Activated T-cell treated with anti-CD3 and anti-CD28 coated beads, Interleukin-2, amount 50 U/mL, for 4 hours (primary cell): ENCODE data around the gene SNCB. TPM values are rescaled to one million over a fixed set of nuclear protein-coding genes. Genes with fewer than 3 reads are reported as not detected.
"Not testable (repeated sequence)": the region's sequence is repeated elsewhere in the genome, so short reads cannot be mapped to it uniquely, and the experiment has no call there.

Experiments used
- ATAC-seq, 2 donors: fragments of 200-7000 bp; cut with Tn5 transposase; one replicate each; pipeline ENCODE4 v1.10.0; 2021
- DNase-seq: peaks from one replicate; pipeline ENCODE4 v3.0.0-alpha.2; 2020
- H3K27me3 Mint-ChIP-seq: one replicate; pipeline ENCODE4 v1.8.0; 2021; ENCODE audit warnings: low read depth, mixed read lengths
- H3K36me3 Mint-ChIP-seq: one replicate; pipeline ENCODE4 v1.8.0; 2022; ENCODE audit warnings: mixed read lengths; ENCODE audit not compliant: insufficient read depth
- H3K4me1 Mint-ChIP-seq: one replicate; pipeline ENCODE4 v1.8.0; 2021; ENCODE audit warnings: low read depth, mixed read lengths
- H3K4me3 Mint-ChIP-seq: one replicate; pipeline ENCODE4 v1.8.0; 2021; ENCODE audit warnings: mild to moderate bottlenecking, moderate library complexity, mixed read lengths
- H3K9me3 Mint-ChIP-seq: one replicate; pipeline ENCODE4 v1.8.0; 2021; ENCODE audit warnings: mixed read lengths
- total RNA-seq, 3 donors: library from RNA; stranded (reverse); gene quantifications; one replicate each; pipeline ENCODE4 v1.2.1, GENCODE V29; 2021

The SNCB gene
- total RNA-seq, 3 donors from 2014 or later: not detected

- H3K4me1 Mint-ChIP-seq: peaks cover 4% of the 10 kb centered on the region
- peaks cover 2% of the 10 kb centered on the region for H3K27me3 Mint-ChIP-seq
- H3K9me3 Mint-ChIP-seq: no peaks in the 10 kb centered on the region
- H3K36me3 Mint-ChIP-seq: no peaks in the 10 kb centered on the region
- DNase-seq: no peak
- no peak for ATAC-seq
- peak overlapping the region; percentile 53 for H3K4me3 Mint-ChIP-seq
Observed at GRCh38 chr5:176597417-176598389, 32.6 kb downstream of the SNCB start.

GRCh38 chr5:176596689-176597416 is 33.5 kb downstream of the SNCB start:
- Mint-ChIP-seq H3K4me3 (peak overlapping the region; percentile 71), H3K27me3 (peaks cover 2% of the 10 kb centered on the region), H3K4me1 (peaks cover 4% of the 10 kb centered on the region), H3K36me3 (no peaks in the 10 kb centered on the region), H3K9me3 (no peaks in the 10 kb centered on the region)
- ATAC-seq: peak; percentile 90 to 91
- peak; percentile 69 for DNase-seq

DNA sequence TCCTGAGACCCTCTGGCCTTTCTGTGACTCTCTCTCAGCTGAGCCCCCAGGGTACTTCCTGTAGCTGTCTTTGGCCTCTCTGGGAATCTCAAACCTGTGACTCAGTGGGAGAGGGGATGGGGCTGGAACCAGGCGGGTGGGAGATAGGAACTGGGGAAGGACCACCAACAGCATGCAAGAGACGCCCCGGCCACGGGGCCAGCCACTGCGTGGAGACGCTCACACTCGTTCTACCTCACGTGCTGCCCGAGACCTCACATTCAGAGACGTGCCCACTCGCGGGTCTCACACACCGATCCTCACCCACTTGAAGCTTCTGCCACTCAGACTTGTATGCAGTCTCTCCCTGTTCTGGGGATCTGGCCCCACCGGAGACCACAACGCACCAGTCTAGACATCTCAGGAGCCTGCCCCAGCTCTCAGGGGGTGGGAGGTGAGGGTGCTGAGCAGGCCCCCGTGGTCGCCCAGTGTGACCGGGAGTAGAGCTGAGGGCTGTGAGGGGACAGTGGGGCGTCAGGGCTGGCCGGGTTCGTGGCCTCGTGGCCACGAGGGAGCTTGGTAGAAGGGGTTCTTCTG is 34.2 kb downstream of the SNCB start:
- ATAC-seq: no peak
- H3K9me3 Mint-ChIP-seq: no peaks in the 10 kb centered on the region
- no peaks in the 10 kb centered on the region for H3K36me3 Mint-ChIP-seq
- peaks cover 4% of the 10 kb centered on the region for H3K4me1 Mint-ChIP-seq
- peak overlapping the region; percentile 71 for H3K4me3 Mint-ChIP-seq
- H3K27me3 Mint-ChIP-seq: peaks cover 2% of the 10 kb centered on the region
- no peak for DNase-seq

- no peaks in the 10 kb centered on the region for H3K9me3 Mint-ChIP-seq
- peaks cover 4% of the 10 kb centered on the region for H3K4me1 Mint-ChIP-seq
- peaks cover 2% of the 10 kb centered on the region for H3K27me3 Mint-ChIP-seq
- ATAC-seq: no peak
- H3K4me3 Mint-ChIP-seq: no peak overlapping the region
- DNase-seq: no peak
- no peaks in the 10 kb centered on the region for H3K36me3 Mint-ChIP-seq
Observed at GRCh38 chr5:176595386-176595943, 34.9 kb downstream of the SNCB start.

DNA sequence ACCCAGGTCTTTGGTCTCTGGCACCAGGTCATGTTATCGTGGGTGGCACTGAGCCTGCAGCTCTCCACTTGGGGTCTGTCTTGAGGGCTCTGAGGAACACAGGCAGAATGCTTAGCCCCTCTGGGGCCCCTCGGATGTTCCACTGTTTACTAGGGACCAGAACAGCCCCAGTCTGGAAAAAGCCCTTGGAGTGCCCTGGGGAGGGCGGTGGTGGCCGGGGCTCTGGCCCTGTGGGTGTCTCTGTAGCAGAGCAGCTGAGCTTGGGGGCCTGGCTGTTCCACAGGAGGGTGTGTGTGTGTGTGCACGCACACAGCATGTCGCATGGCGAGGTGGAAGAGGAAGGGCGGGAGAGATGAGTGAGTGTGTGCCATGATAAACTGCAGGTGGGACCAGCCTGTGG is 35.8 kb downstream of the SNCB start:
- Mint-ChIP-seq H3K27me3 (peaks cover 2% of the 10 kb centered on the region), H3K4me1 (peaks cover 4% of the 10 kb centered on the region), H3K9me3 (no peaks in the 10 kb centered on the region), H3K4me3 (no peak overlapping the region), H3K36me3 (no peaks in the 10 kb centered on the region)
- DNase-seq (no peak), ATAC-seq (no peak)

- Mint-ChIP-seq H3K9me3 (no peaks in the 10 kb centered on the region), H3K27me3 (peaks cover 2% of the 10 kb centered on the region), H3K4me1 (peaks cover 4% of the 10 kb centered on the region), H3K4me3 (no peak overlapping the region), H3K36me3 (no peaks in the 10 kb centered on the region)
- DNase-seq: no peak
- ATAC-seq: no peak
Observed at GRCh38 chr5:176593273-176593869, 37.0 kb downstream of the SNCB start.

DNA sequence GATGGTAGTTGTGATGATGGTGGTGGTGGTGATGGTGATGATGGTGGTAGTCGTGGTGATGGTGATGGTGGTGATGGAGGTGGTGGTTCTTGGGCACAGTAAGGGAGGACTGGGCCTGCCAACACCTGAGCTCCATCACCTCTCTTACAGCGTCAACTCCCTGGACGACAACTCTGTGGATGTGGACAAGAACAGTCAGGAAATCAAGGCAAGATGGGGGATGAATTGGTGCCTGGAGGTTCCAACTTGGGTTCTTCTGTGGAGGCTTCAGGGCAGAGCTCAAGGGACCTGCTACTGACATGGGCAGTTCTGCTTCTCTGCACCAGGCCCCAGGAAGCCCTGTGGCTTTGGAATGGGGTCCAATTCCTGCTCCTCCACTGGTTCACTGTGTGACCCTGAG is 37.8 kb downstream of the SNCB start:
- ATAC-seq (no peak), DNase-seq (no peak)
- peaks cover 4% of the 10 kb centered on the region for H3K4me1 Mint-ChIP-seq
- H3K4me3 Mint-ChIP-seq: no peak overlapping the region
- H3K9me3 Mint-ChIP-seq: no peaks in the 10 kb centered on the region
- H3K27me3 Mint-ChIP-seq: peaks cover 2% of the 10 kb centered on the region
- no peaks in the 10 kb centered on the region for H3K36me3 Mint-ChIP-seq

DNA sequence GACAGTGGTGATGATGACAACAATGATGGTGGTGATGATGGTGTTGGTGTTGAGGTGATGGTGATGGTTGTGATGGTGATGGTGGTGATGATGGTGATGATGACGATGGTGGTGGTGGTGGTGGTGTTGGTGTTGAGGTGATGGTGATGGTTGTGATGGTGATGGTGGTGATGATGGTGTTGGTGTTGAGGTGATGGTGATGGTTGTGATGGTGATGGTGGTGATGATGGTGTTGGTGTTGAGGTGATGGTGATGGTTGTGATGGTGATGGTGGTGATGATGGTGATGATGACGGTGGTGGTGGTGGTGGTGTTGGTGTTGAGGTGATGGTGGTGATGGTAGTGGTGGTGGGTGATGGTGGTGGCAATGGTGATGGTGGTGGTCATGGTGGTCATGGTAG is 38.7 kb downstream of the SNCB start:
- H3K9me3 Mint-ChIP-seq, H3K4me3 Mint-ChIP-seq, ATAC-seq, H3K27me3 Mint-ChIP-seq, H3K4me1 Mint-ChIP-seq, DNase-seq, H3K36me3 Mint-ChIP-seq: not testable (repeated sequence)

DNA sequence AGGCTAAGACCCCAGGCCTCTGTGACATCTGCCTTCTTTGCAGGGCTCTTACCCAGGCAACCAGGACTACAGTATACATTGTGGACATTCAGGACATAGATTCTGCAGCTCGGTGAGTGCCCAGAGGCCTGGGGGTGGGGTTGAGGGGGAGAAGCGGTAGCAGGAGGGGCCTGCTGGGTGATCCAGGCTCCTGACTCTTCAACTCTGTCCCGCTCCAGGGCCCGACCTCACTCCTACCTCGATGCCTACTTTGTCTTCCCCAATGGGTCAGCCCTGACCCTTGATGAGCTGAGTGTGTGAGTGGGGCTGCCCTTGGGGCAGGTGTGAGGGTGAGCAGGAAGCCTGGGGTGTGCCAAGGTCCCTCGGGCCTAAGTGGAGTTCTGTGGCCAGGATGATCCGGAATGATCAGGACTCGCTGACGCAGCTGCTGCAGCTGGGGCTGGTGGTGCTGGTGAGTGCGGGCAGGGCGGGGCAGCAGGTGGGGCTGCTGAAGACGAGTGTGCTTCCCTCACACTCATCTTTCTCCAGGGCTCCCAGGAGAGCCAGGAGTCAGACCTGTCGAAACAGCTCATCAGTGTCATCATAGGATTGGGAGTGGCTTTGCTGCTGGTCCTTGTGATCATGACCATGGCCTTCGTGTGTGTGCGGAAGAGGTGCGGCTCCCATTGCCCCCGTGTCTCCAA is 40.2 kb downstream of the SNCB start:
- Mint-ChIP-seq H3K9me3 (no peaks in the 10 kb centered on the region), H3K4me1 (no peaks in the 10 kb centered on the region), H3K36me3 (no peaks in the 10 kb centered on the region), H3K27me3 (peaks cover 2% of the 10 kb centered on the region), H3K4me3 (no peak overlapping the region)
- DNase-seq (no peak), ATAC-seq (no peak)

- H3K36me3 Mint-ChIP-seq: no peaks in the 10 kb centered on the region
- DNase-seq (no peak), ATAC-seq (no peak)
- no peak overlapping the region for H3K4me3 Mint-ChIP-seq
- H3K4me1 Mint-ChIP-seq: no peaks in the 10 kb centered on the region
- no peaks in the 10 kb centered on the region for H3K27me3 Mint-ChIP-seq
- no peaks in the 10 kb centered on the region for H3K9me3 Mint-ChIP-seq
Observed at GRCh38 chr5:176589039-176589769, 41.1 kb downstream of the SNCB start.

DNA sequence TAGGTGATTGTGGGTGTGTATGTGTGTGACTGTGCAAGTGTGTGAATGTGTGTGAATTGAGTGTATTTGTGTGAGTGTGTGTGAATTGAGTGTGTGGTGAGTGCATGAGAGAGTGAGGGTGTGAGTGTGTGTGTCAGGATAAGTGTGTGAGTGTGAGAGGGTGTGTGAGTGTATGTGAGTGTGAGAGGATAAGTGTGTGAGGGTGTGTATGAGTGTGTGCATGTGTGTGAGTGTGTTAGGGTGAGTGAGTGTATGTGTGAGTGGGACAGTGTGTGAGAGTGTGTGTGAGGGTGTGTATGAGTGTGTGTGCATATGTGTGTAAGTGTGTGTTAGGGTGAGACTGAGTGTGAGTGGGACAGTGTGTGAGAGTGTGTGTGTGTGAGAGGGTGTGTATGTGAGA is 42.0 kb downstream of the SNCB start:
- Mint-ChIP-seq H3K9me3 (no peaks in the 10 kb centered on the region), H3K27me3 (no peaks in the 10 kb centered on the region), H3K36me3 (no peaks in the 10 kb centered on the region), H3K4me3 (no peak overlapping the region), H3K4me1 (no peaks in the 10 kb centered on the region)
- DNase-seq (no peak), ATAC-seq (no peak)

DNA sequence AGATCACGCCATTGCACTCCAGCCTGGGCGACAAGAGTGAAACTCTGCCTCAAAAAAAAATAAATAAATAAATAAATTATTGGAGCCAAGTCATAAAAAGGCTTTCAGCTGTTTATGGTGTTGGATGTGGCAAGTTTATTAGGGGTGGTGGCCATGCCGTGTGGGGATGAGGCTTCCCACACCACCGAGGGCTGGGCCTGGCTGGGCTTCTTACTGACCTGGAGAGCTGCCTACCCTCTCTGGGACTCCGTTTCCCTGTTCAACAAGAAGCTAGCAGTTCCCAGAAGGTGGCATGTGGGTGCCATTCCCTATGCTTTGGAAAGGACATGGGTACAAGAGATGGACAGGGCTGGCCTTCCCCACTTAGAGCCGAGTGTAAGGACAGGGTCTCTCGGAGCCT is 42.9 kb downstream of the SNCB start:
- no peaks in the 10 kb centered on the region for H3K27me3 Mint-ChIP-seq
- no peak overlapping the region for H3K4me3 Mint-ChIP-seq
- H3K4me1 Mint-ChIP-seq: no peaks in the 10 kb centered on the region
- H3K36me3 Mint-ChIP-seq: no peaks in the 10 kb centered on the region
- DNase-seq: no peak
- no peaks in the 10 kb centered on the region for H3K9me3 Mint-ChIP-seq
- ATAC-seq: no peak

DNA sequence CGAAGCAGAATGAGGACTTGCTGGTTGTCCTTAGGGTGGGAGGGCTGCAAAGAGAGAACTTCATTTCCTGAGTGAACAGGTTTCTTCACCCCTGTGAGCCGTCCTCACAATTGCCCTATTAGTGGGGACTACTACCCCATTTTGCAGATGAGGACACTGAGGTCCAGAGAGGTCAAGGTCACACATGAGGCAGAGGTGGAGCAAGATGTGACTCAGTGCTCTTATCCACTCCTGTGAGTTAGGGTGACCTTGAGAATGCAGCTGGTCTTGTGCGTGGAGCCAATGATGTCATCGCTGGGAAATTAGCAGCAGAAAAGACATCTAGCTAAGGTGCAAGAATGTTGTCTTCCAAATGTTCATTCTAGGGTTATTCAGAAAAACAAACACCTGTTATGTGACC is 47.3 kb downstream of the SNCB start:
- no peaks in the 10 kb centered on the region for H3K27me3 Mint-ChIP-seq
- DNase-seq: no peak
- H3K4me3 Mint-ChIP-seq: no peak overlapping the region
- no peaks in the 10 kb centered on the region for H3K4me1 Mint-ChIP-seq
- H3K9me3 Mint-ChIP-seq: no peaks in the 10 kb centered on the region
- H3K36me3 Mint-ChIP-seq: no peaks in the 10 kb centered on the region
- no peak for ATAC-seq
